ENCODE data around the gene RPRML.

RPRML gene

GRCh38 chr17:46935658-46936266 is 43.3 kb downstream of the RPRML start:
- DNase-seq (ENCODE audit: low read depth, low spot score), result no peak
- no peak for TF ChIP-seq CTCF (IDR thresholded peaks at IDR 0.05; ENCODE audit: insufficient read depth, low read length, missing control alignments)
- POLR2A ChIA-PET, result no interaction called here
- CTCF ChIA-PET, result interaction anchor here (1.0 to 4.8 kb wide), 2 partner anchors 7 to 94 kb away, joined by 4 to 61 read pairs; no protein-coding TSS in a partner anchor
- no peak overlapping the region for H3K4me3 ChIP-seq (ENCODE audit: low read depth, low read length)

GRCh38 chr17:46931596-46931995 is 47.5 kb downstream of the RPRML start:
- H3K4me3 ChIP-seq (ENCODE audit: low read depth, low read length), result no peak overlapping the region
- CTCF ChIA-PET, result interaction anchor here (4.8 kb wide), 1 partner anchor 11 kb away, joined by 61 read pairs; no protein-coding TSS in a partner anchor
- no peak for TF ChIP-seq CTCF (IDR thresholded peaks at IDR 0.05; ENCODE audit: insufficient read depth, low read length, missing control alignments)
- no peak for DNase-seq (ENCODE audit: low read depth, low spot score)
- POLR2A ChIA-PET, result no interaction called here

GRCh38 chr17:46930051-46930450 is 49.0 kb downstream of the RPRML start:
- ChIA-PET POLR2A (no interaction called here), CTCF (interaction anchor here (1.0 to 2.5 kb wide), 6 partner anchors 9 to 94 kb away, joined by 3 to 46 read pairs (median 8); no protein-coding TSS in a partner anchor)
- H3K4me3 ChIP-seq (ENCODE audit: low read depth, low read length), result no peak overlapping the region
- DNase-seq (ENCODE audit: low read depth, low spot score), result no peak
- TF ChIP-seq CTCF (IDR thresholded peaks at IDR 0.05; ENCODE audit: insufficient read depth, low read length, missing control alignments), result no peak

GRCh38 chr17:46929413-46929812 is 49.6 kb downstream of the RPRML start:
- TF ChIP-seq CTCF (IDR thresholded peaks at IDR 0.05; ENCODE audit: insufficient read depth, low read length, missing control alignments), result no peak
- DNase-seq (ENCODE audit: low read depth, low spot score), result no peak
- CTCF ChIA-PET, result interaction anchor here (1.0 to 2.5 kb wide), 6 partner anchors 10 to 93 kb away, joined by 3 to 46 read pairs (median 8); no protein-coding TSS in a partner anchor
- POLR2A ChIA-PET, result no interaction called here
- H3K4me3 ChIP-seq (ENCODE audit: low read depth, low read length), result no peak overlapping the region

- DNase-seq (ENCODE audit: low read depth, low spot score), result no peak
- no peak for TF ChIP-seq CTCF (IDR thresholded peaks at IDR 0.05; ENCODE audit: insufficient read depth, low read length, missing control alignments)
- ChIA-PET POLR2A (no interaction called here), CTCF (interaction anchor here (2.5 to 4.3 kb wide), 2 partner anchors 13 to 14 kb away, joined by 43 to 46 read pairs; no protein-coding TSS in a partner anchor)
- no peak overlapping the region for H3K4me3 ChIP-seq (ENCODE audit: low read depth, low read length)
Observed at GRCh38 chr17:46928467-46929261, 50.4 kb downstream of the RPRML start.

Data from AG04449 (cell line).